Ovary (tissue), 3 donors: ENCODE measurements around the gene EPHA5.

Source experiments
- CTCF ChIP-seq, 3 donors: fragments of 450-650 bp in 2 of 3; fragments of 200-600 bp in 1 of 3; IDR thresholded peaks; one replicate each; pipeline versions ENCODE4 v1.5.1 to v1.8.0; 2016 to 2022; ENCODE audit warnings: antibody characterized with exemption in 3 of 3, mild to moderate bottlenecking in 1 of 3
- EP300 ChIP-seq: sonication (generic); formaldehyde crosslinking; IDR thresholded peaks from one replicate; pipeline ENCODE4 v1.6.1; 2017; ENCODE audit warnings: antibody characterized with exemption
- POLR2A ChIP-seq: fragments of 450-650 bp; IDR thresholded peaks from one replicate; pipeline ENCODE4 v1.6.1; 2017; ENCODE audit warnings: antibody characterized with exemption, mild to moderate bottlenecking, moderate library complexity
- donor health status: DM: no; HTN: no; CAD: no.

GRCh38 chr4:65658117-65658516 is 12.2 kb downstream of the EPHA5 start:
- no peak for TF ChIP-seq POLR2A
- TF ChIP-seq CTCF (IDR thresholded peaks at IDR 0.05), result no peak
- TF ChIP-seq EP300, result no peak
